Loucy (cell line): ENCODE measurements around the gene SLCO2A1.

Source experiments
- H2AFZ ChIP-seq: fragments of 200-600 bp; sonication (generic); 2 replicates; pipeline ENCODE4 v1.6.0; 2016; ENCODE audit warnings: antibody characterized with exemption, mild to moderate bottlenecking, low read length, moderate library complexity
- H3F3A ChIP-seq: fragments of 200-600 bp; 2 replicates; pipeline ENCODE4 v1.6.0; 2016; ENCODE audit warnings: antibody characterized with exemption, low read depth, mild to moderate bottlenecking
- H3K27me3 ChIP-seq: fragments of 200-600 bp; sonication (generic); 2 replicates; pipeline ENCODE4 v1.6.1; 2014; ENCODE audit warnings: low read length, mild to moderate bottlenecking; ENCODE audit not compliant: insufficient read depth, poor library complexity, severe bottlenecking
- H3K36me3 ChIP-seq: fragments of 200-600 bp; sonication (generic); 2 replicates; pipeline ENCODE4 v1.6.1; 2016; ENCODE audit warnings: low read length; ENCODE audit not compliant: insufficient read depth
- H3K4me1 ChIP-seq: fragments of 200-600 bp; sonication (generic); 2 replicates; pipeline ENCODE4 v1.5.1; 2014; ENCODE audit warnings: low read length, mild to moderate bottlenecking; ENCODE audit not compliant: insufficient read depth, poor library complexity, severe bottlenecking
- H3K4me2 ChIP-seq: fragments of 200-600 bp; sonication (generic); 2 replicates; pipeline ENCODE4 v1.6.0; 2014; ENCODE audit warnings: antibody characterized with exemption, low read length, low read depth, mild to moderate bottlenecking; ENCODE audit not compliant: poor library complexity, severe bottlenecking
- H3K4me3 ChIP-seq: fragments of 200-600 bp; sonication (generic); 2 replicates; pipeline ENCODE4 v1.5.1; 2014; ENCODE audit warnings: low read length, mild to moderate bottlenecking, mixed read lengths; ENCODE audit not compliant: poor library complexity, severe bottlenecking
- H3K79me2 ChIP-seq: fragments of 200-600 bp; sonication (generic); 2 replicates; pipeline ENCODE4 v1.6.1; 2014; ENCODE audit warnings: low read length; ENCODE audit not compliant: insufficient read depth
- H3K9ac ChIP-seq: fragments of 200-600 bp; sonication (generic); 2 replicates; pipeline ENCODE4 v1.6.0; 2014; ENCODE audit warnings: mild to moderate bottlenecking, low read depth, low read length, moderate library complexity; ENCODE audit not compliant: poor library complexity, severe bottlenecking
- H3K9me2 ChIP-seq: fragments of 200-600 bp; sonication (generic); replicated peaks from 2 replicates; pipeline ENCODE4 v1.6.1; 2016; ENCODE audit warnings: low read depth, low read length, mixed read lengths
- H3K9me3 ChIP-seq: fragments of 200-600 bp; sonication (generic); 2 replicates; pipeline ENCODE4 v1.6.1; 2014; ENCODE audit warnings: mild to moderate bottlenecking, antibody characterized with exemption, low read length, low read depth; ENCODE audit not compliant: insufficient read depth
- H4K20me1 ChIP-seq: fragments of 200-600 bp; sonication (generic); 2 replicates; pipeline ENCODE4 v1.6.0; 2014; ENCODE audit warnings: antibody characterized with exemption, low read length, mild to moderate bottlenecking; ENCODE audit not compliant: insufficient read depth, poor library complexity, severe bottlenecking
- CTCF ChIP-seq: fragments of 200-600 bp; sonication (generic); conservative IDR thresholded peaks from 2 replicates; pipeline ENCODE4 v1.5.1; 2014; ENCODE audit warnings: mild to moderate bottlenecking, antibody characterized with exemption, low read length
- EZH2phosphoT487 ChIP-seq: fragments of 200-600 bp; IDR thresholded peaks from 2 replicates; pipeline ENCODE4 v1.6.1; 2018; ENCODE audit warnings: antibody characterized with exemption, mild to moderate bottlenecking, moderate library complexity, borderline replicate concordance

SLCO2A1 gene

DNA sequence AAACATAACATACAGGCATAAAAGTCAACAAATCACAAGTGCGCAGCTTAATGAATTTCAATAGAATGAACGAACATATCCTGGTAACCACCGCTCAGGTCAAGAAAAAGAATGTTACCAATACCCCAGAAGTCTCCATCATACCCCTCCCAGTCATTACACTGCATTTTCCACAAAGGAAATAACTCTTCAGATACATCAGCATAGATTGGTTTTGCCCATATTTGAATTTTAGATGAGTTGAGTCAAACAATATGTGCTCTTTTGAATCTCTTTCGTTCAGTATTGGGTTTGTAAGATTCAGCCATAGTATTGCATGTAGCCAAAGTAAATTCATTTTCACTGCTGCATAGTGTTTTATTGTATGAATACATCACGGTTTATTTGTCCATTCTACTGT is 127.9 kb downstream of the SLCO2A1 start:
- no peak for TF ChIP-seq EZH2phosphoT487
- TF ChIP-seq CTCF: no peak
- no peak overlapping the region for H3K9ac ChIP-seq

DNA sequence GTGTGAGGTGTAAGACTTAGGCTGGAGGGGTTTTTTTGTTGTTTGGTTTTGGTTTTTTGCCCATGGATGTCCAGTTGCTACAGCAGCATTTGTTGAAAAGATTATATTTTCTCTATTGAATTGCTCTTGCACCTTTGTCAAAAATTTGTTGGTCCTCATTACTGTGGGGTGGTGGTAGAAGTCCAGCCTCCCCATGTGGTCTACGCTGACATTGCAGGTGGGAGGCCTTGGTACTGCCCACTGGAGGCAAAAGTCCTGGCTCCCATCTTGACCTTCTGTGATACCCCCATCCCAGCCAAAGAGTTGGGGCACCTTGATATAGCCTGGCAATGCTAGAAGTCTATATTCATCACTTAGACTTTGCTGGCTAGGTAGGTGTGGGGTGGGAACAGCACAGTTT is 128.6 kb downstream of the SLCO2A1 start:
- no peak overlapping the region for H2AFZ ChIP-seq
- no peaks in the 10 kb centered on the region for H3K9me2 ChIP-seq
- no peaks in the 10 kb centered on the region for H3K36me3 ChIP-seq
- TF ChIP-seq CTCF (peak; percentile 59), EZH2phosphoT487 (no peak)
- no peak overlapping the region for H3K9ac ChIP-seq
- H4K20me1 ChIP-seq: no peaks in the 10 kb centered on the region
- H3K9me3 ChIP-seq: no peaks in the 10 kb centered on the region
- peaks cover 3% of the 10 kb centered on the region for H3K27me3 ChIP-seq
- H3K4me2 ChIP-seq: no peak overlapping the region
- H3F3A ChIP-seq: no peaks in the 10 kb centered on the region
- no peaks in the 10 kb centered on the region for H3K4me1 ChIP-seq
- H3K79me2 ChIP-seq: no peaks in the 10 kb centered on the region
- no peak overlapping the region for H3K4me3 ChIP-seq

More for the DNA sequence above, 127.9 kb downstream of the SLCO2A1 start:
- Histone ChIP-seq H3K79me2 (no peaks in the 10 kb centered on the region), H3K9me2 (no peaks in the 10 kb centered on the region), H3K9me3 (no peaks in the 10 kb centered on the region), H3K27me3 (no peaks in the 10 kb centered on the region), H3F3A (no peaks in the 10 kb centered on the region), H3K4me1 (no peaks in the 10 kb centered on the region), H2AFZ (no peak overlapping the region), H3K36me3 (no peaks in the 10 kb centered on the region), H4K20me1 (no peaks in the 10 kb centered on the region), H3K4me3 (no peak overlapping the region), H3K4me2 (no peak overlapping the region)

DNA sequence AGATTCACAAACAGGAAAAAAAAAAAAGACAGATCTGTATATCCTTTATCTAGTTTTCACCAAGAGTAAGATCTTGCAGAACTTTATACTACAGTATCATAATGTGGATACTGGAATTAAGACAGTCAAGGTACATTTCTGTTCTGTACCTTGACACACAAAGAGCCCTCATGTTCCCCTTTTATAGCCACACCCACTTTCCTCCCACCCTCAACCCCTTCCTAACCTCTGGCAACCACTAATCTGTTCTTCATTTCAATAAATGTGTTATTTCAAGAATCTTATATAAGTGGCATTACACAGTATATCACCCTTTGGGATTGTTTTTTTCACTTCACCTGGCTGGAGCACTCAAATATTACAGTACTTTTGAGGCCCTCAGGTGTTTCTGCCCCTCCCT is 130.4 kb downstream of the SLCO2A1 start:
- no peaks in the 10 kb centered on the region for H3K4me1 ChIP-seq
- no peak overlapping the region for H3K9ac ChIP-seq
- peaks cover 12% of the 10 kb centered on the region for H3K27me3 ChIP-seq
- H3K4me2 ChIP-seq: no peak overlapping the region
- no peaks in the 10 kb centered on the region for H3K9me3 ChIP-seq
- no peak overlapping the region for H3K4me3 ChIP-seq
- no peaks in the 10 kb centered on the region for H4K20me1 ChIP-seq
- TF ChIP-seq CTCF (no peak), EZH2phosphoT487 (no peak)
- H3K36me3 ChIP-seq: no peaks in the 10 kb centered on the region
- no peak overlapping the region for H2AFZ ChIP-seq
- H3K79me2 ChIP-seq: no peaks in the 10 kb centered on the region
- no peaks in the 10 kb centered on the region for H3F3A ChIP-seq
- no peaks in the 10 kb centered on the region for H3K9me2 ChIP-seq
